CD4-positive, alpha-beta memory T cell (primary cell): ENCODE results near the gene LSM10. TPM values are rescaled to one million over a fixed set of nuclear protein-coding genes. Genes with fewer than 3 reads are reported as not detected.

Experiments used
- CTCF ChIA-PET: fragments of 350-600 bp; sonication (Branson Sonifier 250); formaldehyde crosslinking; loops from one replicate; lab custom pipeline; 2021; ENCODE audit warnings: inconsistent platforms; ENCODE audit not compliant: partially characterized antibody; lab: Charles Lee
- POLR2A ChIA-PET: fragments of 350-600 bp; sonication (Branson Sonifier 250); formaldehyde crosslinking; loops from one replicate; lab custom pipeline; 2021; ENCODE audit not compliant: partially characterized antibody; lab: Charles Lee
- DNase-seq, 5 donors: peaks; one replicate each; pipeline versions ENCODE4 v3.0.0 to v3.0.0-alpha.2; 2020 to 2022; ENCODE audit warnings: mixed read lengths in 1 of 5
- H3K27ac ChIP-seq: one replicate; pipeline ENCODE4 v1.7.0; 2013; ENCODE audit warnings: low read depth, low read length
- H3K27me3 ChIP-seq: 2 replicates; pipeline ENCODE4 v1.7.0; 2013; ENCODE audit warnings: mild to moderate bottlenecking, low read length, moderate library complexity; ENCODE audit not compliant: insufficient read depth
- H3K36me3 ChIP-seq: 2 replicates; pipeline ENCODE4 v1.7.0; 2013; ENCODE audit warnings: mild to moderate bottlenecking, low read length, moderate library complexity; ENCODE audit not compliant: insufficient read depth
- H3K4me1 ChIP-seq: 2 replicates; pipeline ENCODE4 v1.7.0; 2013; ENCODE audit warnings: mild to moderate bottlenecking, low read length, moderate library complexity; ENCODE audit not compliant: insufficient read depth
- H3K4me3 ChIP-seq, 2 donors: one replicate each; pipeline ENCODE4 v1.7.0; 2013; ENCODE audit warnings: low read length in 2 of 2, mild to moderate bottlenecking in 1 of 2
- H3K9me3 ChIP-seq, 2 donors: one replicate each; pipeline ENCODE4 v1.7.0; 2013; ENCODE audit warnings: low read length in 2 of 2, control low read depth in 1 of 2; ENCODE audit not compliant: control insufficient read depth in 1 of 2
- H3K27ac Mint-ChIP-seq, 7 donors: one replicate each; pipeline ENCODE4 v1.8.0; 2020 to 2021; ENCODE audit warnings: mixed read lengths in 7 of 7, mild to moderate bottlenecking in 6 of 7, inconsistent platforms in 3 of 7, moderate library complexity in 3 of 7
- H3K27me3 Mint-ChIP-seq, 2 donors: one replicate each; pipeline ENCODE4 v1.8.0; 2020 to 2021; ENCODE audit warnings: mixed read lengths in 2 of 2
- H3K36me3 Mint-ChIP-seq, 2 donors: one replicate each; pipeline ENCODE4 v1.8.0; 2020 to 2021; ENCODE audit warnings: mixed read lengths in 2 of 2, inconsistent platforms in 1 of 2, mild to moderate bottlenecking in 1 of 2
- H3K4me1 Mint-ChIP-seq, 4 donors: one replicate each; pipeline ENCODE4 v1.8.0; 2020 to 2021; ENCODE audit warnings: mixed read lengths in 4 of 4, mild to moderate bottlenecking in 1 of 4
- H3K4me3 Mint-ChIP-seq, 8 donors: one replicate each; pipeline ENCODE4 v1.8.0; 2020 to 2021; ENCODE audit warnings: mixed read lengths in 8 of 8, mild to moderate bottlenecking in 7 of 8, moderate library complexity in 6 of 8, inconsistent platforms in 3 of 8
- H3K9me3 Mint-ChIP-seq, 8 donors: one replicate each; pipeline ENCODE4 v1.8.0; 2020 to 2021; ENCODE audit warnings: mixed read lengths in 8 of 8, mild to moderate bottlenecking in 5 of 8, inconsistent platforms in 3 of 8, moderate library complexity in 1 of 8
- intact Hi-C: fragments of 100-400 bp; cut with micrococcal nuclease; formaldehyde crosslinking; loops from one replicate; pipeline ENCODE4 v1.15.1; 2023
- polyA plus RNA-seq, 2 donors: library from polyadenylated mRNA; unstranded; fragments of 300-500 nt; fragmentation: Illumina TruSeq; gene quantifications; one replicate each; pipeline ENCODE4 v1.2.3, GENCODE V29; 2021
- total RNA-seq, 2 experiments: library from RNA; stranded (reverse); gene quantifications; one replicate each; pipeline ENCODE4 v1.2.3, GENCODE V29; 2021

Gene LSM10
- total and polyA plus RNA-seq, 4 experiments from 2014 or later = 51.0 to 187 (median 82.4) TPM

DNA sequence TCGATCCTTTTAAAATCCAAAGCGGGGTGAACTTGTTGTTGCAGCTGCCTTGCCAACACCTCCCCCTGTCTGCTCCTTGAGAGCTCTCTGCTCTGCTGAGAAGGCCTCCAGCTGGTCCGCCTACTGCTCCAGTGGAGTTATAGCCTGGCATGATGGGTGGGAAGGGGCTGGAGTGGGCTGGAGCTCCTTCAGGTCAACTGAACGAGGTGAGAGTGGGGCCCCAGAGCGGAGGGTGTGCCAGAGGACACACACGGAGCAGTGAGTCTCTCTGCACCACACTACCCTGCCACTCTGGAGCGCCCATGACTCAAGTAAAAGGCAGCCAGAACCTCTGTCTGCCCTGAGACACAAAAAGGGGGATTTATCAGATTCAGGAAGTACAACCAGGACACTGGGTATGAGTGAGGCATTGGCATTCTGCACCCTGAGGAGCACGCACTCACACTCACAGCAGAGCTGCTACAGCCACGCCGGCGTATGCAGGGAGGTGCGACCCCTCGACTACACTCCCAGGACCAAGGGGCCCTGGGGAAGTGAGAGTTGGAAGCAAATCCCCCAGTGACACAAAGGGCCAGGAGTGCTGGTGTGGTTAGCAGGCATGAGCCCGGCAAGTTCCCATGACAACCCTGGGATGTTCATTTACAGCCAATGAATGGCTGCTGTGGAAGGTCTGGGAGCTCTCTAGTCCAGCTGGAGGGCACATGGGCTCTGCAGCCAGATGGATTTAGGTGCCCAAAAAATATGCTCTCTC lies 46.3 kb downstream of the LSM10 start:
- peaks cover 50% of the 10 kb centered on the region for H3K36me3 ChIP-seq
- intact Hi-C loops = loop anchor here (1.0 to 2.0 kb wide), 2 partner anchors 17 to 35 kb away; no protein-coding TSS in a partner anchor
- H3K4me3 Mint-ChIP-seq = no peak overlapping the region
- no peak overlapping the region for H3K4me3 ChIP-seq
- H3K27ac Mint-ChIP-seq = peak overlapping the region; percentile 39 to 83 (median 73)
- H3K27me3 Mint-ChIP-seq = no peaks in the 10 kb centered on the region
- ChIA-PET CTCF (interaction anchor here (0.9 to 15.0 kb wide), 6 partner anchors 9 to 68 kb away, joined by 3 to 107 read pairs (median 6); partner anchors contain the start of gene LSM10), POLR2A (interaction anchor here (0.9 to 8.7 kb wide), 6 partner anchors 8 to 67 kb away, joined by 3 to 73 read pairs (median 6); partner anchors contain the start of genes LSM10 and STK40)
- no peak for DNase-seq
- H3K36me3 Mint-ChIP-seq = peaks cover 29 to 64% of the 10 kb centered on the region in 2 donors
- peak overlapping the region; percentile 19 for H3K27ac ChIP-seq
- H3K27me3 ChIP-seq = no peaks in the 10 kb centered on the region
- H3K9me3 Mint-ChIP-seq = no peaks in the 10 kb centered on the region
- no peaks in the 10 kb centered on the region for H3K9me3 ChIP-seq
- peaks cover 10 to 40% (median 22%) of the 10 kb centered on the region in 4 donors for H3K4me1 Mint-ChIP-seq
- H3K4me1 ChIP-seq = peaks cover 24% of the 10 kb centered on the region

DNA sequence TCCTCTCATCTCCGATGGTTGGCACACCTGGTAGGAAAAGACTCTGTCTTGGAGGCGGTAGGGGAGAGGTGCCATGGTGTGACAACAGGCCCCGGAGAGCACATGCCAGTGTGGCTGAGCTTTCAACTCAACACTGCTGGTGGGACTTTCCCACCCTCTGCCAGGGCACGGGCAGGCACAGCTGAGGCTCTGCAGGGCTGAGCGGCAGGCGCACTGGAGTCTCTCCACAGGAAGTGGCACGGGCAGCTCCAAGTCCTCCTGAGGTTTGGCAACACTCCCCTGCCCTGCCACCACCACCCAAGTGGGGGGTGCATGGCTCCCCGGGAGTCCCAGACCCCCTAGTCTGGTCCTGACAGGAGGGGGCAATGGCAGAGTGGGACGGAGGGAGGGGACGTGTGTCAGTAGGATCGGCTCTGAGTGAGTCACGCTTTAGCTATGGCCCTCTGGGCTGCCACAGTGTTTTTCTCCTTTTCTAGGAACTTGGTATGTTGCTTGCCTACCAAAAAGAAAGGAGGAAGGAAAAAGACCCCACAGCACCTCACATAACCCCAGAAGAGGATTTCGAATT lies 47.0 kb downstream of the LSM10 start:
- POLR2A ChIA-PET = interaction anchor here (0.7 to 8.7 kb wide), 7 partner anchors 8 to 1509 kb away, joined by 3 to 73 read pairs (median 5); partner anchors contain the start of genes LSM10 and STK40
- peaks cover 10 to 37% (median 22%) of the 10 kb centered on the region in 4 donors for H3K4me1 Mint-ChIP-seq
- peaks cover 26 to 65% of the 10 kb centered on the region in 2 donors for H3K36me3 Mint-ChIP-seq
- DNase-seq = peak; percentile 42 to 82 (median 53)
- H3K27me3 Mint-ChIP-seq = no peaks in the 10 kb centered on the region
- intact Hi-C loops = loop anchor here (1.0 to 2.0 kb wide), 2 partner anchors 18 to 36 kb away; no protein-coding TSS in a partner anchor
- Histone ChIP-seq H3K27me3 (no peaks in the 10 kb centered on the region), H3K27ac (peak overlapping the region; percentile 19), H3K4me1 (peaks cover 24% of the 10 kb centered on the region), H3K4me3 (no peak overlapping the region), H3K36me3 (peaks cover 53% of the 10 kb centered on the region), H3K9me3 (no peaks in the 10 kb centered on the region)
- H3K9me3 Mint-ChIP-seq = no peaks in the 10 kb centered on the region
- CTCF ChIA-PET = interaction anchor here (0.6 to 15.0 kb wide), 8 partner anchors 8 to 109 kb away, joined by 3 to 107 read pairs (median 5); partner anchors contain the start of gene LSM10
- peak overlapping the region; percentile 66 to 91 (median 83) for H3K27ac Mint-ChIP-seq
- H3K4me3 Mint-ChIP-seq = peak overlapping the region in 7 of 8 donors; percentile 10 to 66 (median 58)

DNA sequence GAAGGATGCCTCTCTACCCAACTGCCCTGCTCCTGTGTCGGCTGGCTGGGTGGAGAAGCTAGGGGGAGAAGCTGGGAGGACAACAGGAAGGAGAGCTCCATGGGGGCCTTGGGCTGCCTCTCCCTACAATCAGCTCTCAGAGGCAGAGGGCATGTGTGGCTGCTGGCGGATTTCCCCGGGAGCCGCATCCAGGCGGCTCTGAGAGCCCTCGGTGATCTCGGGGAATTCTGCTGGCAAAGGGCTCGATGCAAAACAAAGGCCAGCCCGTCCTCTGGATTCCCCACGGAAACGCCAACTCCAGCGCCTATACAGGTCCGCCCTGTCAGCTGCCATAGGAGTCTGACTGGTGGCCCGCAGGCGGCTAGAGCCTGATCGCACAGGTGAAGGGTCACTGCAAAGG lies 47.9 kb downstream of the LSM10 start:
- Mint-ChIP-seq H3K4me1 (peaks cover 10 to 40% (median 23%) of the 10 kb centered on the region in 4 donors), H3K27me3 (no peaks in the 10 kb centered on the region), H3K4me3 (no peak overlapping the region), H3K9me3 (no peaks in the 10 kb centered on the region), H3K27ac (peak overlapping the region in 2 of 7 donors; percentile 64 to 85), H3K36me3 (peaks cover 26 to 65% of the 10 kb centered on the region in 2 donors)
- ChIA-PET CTCF (interaction anchor here (0.6 to 15.0 kb wide), 7 partner anchors 7 to 110 kb away, joined by 3 to 107 read pairs (median 6); partner anchors contain the start of gene LSM10), POLR2A (interaction anchor here (0.7 to 8.7 kb wide), 4 partner anchors 17 to 70 kb away, joined by 3 to 73 read pairs (median 6); partner anchors contain the start of gene LSM10)
- intact Hi-C loops = loop anchor here (2.0 kb wide), 1 partner anchor 19 kb away; no protein-coding TSS in a partner anchor
- H3K27me3 ChIP-seq = no peaks in the 10 kb centered on the region
- peaks cover 53% of the 10 kb centered on the region for H3K36me3 ChIP-seq
- H3K9me3 ChIP-seq = no peaks in the 10 kb centered on the region
- no peak for DNase-seq
- no peak overlapping the region for H3K4me3 ChIP-seq
- no peak overlapping the region for H3K27ac ChIP-seq
- H3K4me1 ChIP-seq = peaks cover 24% of the 10 kb centered on the region

DNA sequence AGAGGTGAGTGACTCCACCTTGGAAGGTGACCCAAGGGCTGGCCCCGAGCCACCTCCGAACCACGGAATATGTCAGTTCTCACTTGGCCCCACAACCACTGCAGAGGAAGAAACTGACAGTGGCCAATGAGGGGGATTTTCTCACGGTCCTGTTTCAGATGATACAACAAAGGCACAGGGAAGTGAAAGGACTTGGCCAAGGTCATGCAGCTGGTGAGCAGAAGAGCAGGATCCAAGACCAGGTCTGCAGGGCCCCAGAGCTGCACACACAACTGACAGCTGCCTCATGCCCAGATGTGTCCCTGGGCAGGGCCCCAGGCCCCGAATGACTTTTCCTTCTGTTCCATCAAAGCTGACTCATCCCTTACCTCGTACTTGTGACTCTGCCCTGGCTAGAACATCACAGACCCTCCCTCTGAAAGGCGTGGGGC lies 48.5 kb downstream of the LSM10 start:
- peaks cover 24% of the 10 kb centered on the region for H3K4me1 ChIP-seq
- peak overlapping the region in 3 of 7 donors; percentile 12 to 85 (median 75) for H3K27ac Mint-ChIP-seq
- H3K9me3 Mint-ChIP-seq = no peaks in the 10 kb centered on the region
- H3K27me3 Mint-ChIP-seq = no peaks in the 10 kb centered on the region
- H3K36me3 ChIP-seq = peaks cover 52% of the 10 kb centered on the region
- H3K27ac ChIP-seq = no peak overlapping the region
- no peaks in the 10 kb centered on the region for H3K27me3 ChIP-seq
- H3K4me1 Mint-ChIP-seq = peaks cover 10 to 42% (median 25%) of the 10 kb centered on the region in 4 donors
- ChIA-PET POLR2A (interaction anchor here (0.7 to 8.7 kb wide), 2 partner anchors 18 to 71 kb away, joined by 3 to 73 read pairs; no protein-coding TSS in a partner anchor), CTCF (interaction anchor here (1.7 to 15.0 kb wide), 2 partner anchors 11 to 19 kb away, joined by 6 to 107 read pairs; no protein-coding TSS in a partner anchor)
- no peaks in the 10 kb centered on the region for H3K9me3 ChIP-seq
- H3K36me3 Mint-ChIP-seq = peaks cover 22 to 66% of the 10 kb centered on the region in 2 donors
- no peak for DNase-seq
- H3K4me3 Mint-ChIP-seq = no peak overlapping the region
- intact Hi-C loops = no loop called here
- H3K4me3 ChIP-seq = no peak overlapping the region

DNA sequence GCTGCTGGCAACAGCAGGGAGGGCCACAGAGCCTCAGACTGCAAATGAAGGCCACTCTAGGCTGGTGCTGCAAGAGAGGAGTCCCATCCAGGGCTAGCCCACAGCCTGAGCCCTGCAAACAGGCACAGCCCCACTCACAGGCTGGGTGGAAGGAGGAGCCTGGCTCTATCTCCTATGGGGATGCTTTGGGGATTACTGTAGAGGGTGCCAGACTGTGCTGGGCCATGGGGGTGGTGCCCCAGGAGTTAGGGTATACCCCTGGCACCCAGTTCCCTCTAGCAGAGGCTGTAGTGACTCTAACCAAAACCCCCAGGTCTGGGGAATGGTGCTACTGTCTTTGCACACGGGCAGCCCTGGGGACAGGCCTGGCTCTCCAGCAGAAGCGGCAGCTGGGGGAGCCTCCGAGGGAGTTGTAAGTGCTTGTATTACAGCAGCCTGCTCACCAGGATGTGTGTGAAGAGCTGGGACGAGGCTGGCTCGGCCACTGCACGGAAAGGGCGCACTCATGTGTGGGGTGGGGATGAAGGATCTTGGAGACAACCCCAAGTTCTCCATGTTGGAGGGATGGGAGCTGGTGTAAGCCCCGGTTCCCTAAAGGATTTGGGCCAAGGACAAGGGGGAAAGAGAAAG lies 50.9 kb downstream of the LSM10 start:
- Mint-ChIP-seq H3K36me3 (peaks cover 24 to 53% of the 10 kb centered on the region in 2 donors), H3K4me1 (peaks cover 10 to 39% (median 21%) of the 10 kb centered on the region in 4 donors), H3K4me3 (no peak overlapping the region), H3K27ac (peak overlapping the region in 1 of 7 donors; percentile 10), H3K27me3 (no peaks in the 10 kb centered on the region), H3K9me3 (no peaks in the 10 kb centered on the region)
- Histone ChIP-seq H3K27ac (no peak overlapping the region), H3K9me3 (no peaks in the 10 kb centered on the region), H3K4me1 (peaks cover 28% of the 10 kb centered on the region), H3K4me3 (no peak overlapping the region), H3K27me3 (no peaks in the 10 kb centered on the region), H3K36me3 (peaks cover 49% of the 10 kb centered on the region)
- CTCF ChIA-PET = interaction anchor here (1.2 to 15.0 kb wide), 2 partner anchors 22 to 39 kb away, joined by 3 to 107 read pairs; no protein-coding TSS in a partner anchor
- POLR2A ChIA-PET = interaction anchor here (0.7 to 0.8 kb wide), 2 partner anchors 10 to 20 kb away, joined by 3 to 4 read pairs; no protein-coding TSS in a partner anchor
- intact Hi-C loops = no loop called here
- DNase-seq = no peak

DNA sequence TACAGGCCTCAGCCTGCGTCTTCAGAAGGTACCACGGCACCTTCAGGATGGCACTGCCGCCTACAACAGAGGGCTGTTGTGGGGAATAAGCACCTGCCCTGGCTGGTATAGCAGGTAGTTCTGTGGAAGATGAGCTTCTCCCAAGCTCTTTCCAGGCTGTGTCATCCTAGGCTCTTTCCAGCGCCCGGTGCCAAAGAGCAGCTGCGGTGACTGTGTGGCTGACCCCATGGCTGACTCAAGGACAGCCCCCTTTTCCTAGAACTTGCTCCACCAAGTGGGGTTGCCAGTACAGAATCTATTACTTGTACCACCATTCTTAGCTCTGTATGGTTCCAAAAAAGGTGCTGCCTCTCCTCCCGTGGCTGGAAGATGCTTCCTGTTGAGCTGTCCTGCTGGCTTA lies 52.4 kb downstream of the LSM10 start:
- POLR2A ChIA-PET = interaction anchor here (0.7 to 2.1 kb wide), 5 partner anchors 11 to 74 kb away, joined by 3 to 6 read pairs (median 4); partner anchors contain the start of gene STK40
- no peak overlapping the region for H3K4me3 Mint-ChIP-seq
- peak overlapping the region in 1 of 7 donors; percentile 37 for H3K27ac Mint-ChIP-seq

More for the DNA sequence above, 52.4 kb downstream of the LSM10 start:
- peaks cover 2 to 32% (median 9%) of the 10 kb centered on the region in 4 donors for H3K4me1 Mint-ChIP-seq
- Histone ChIP-seq H3K4me1 (peaks cover 13% of the 10 kb centered on the region), H3K27ac (no peak overlapping the region), H3K36me3 (peaks cover 54% of the 10 kb centered on the region), H3K9me3 (no peaks in the 10 kb centered on the region), H3K27me3 (no peaks in the 10 kb centered on the region), H3K4me3 (no peak overlapping the region)
- DNase-seq = no peak
- no peaks in the 10 kb centered on the region for H3K27me3 Mint-ChIP-seq
- intact Hi-C loops = no loop called here
- peaks cover 0 to 2% (median 0%) of the 10 kb centered on the region in 8 donors for H3K9me3 Mint-ChIP-seq
- CTCF ChIA-PET = interaction anchor here (0.8 to 6.7 kb wide), 5 partner anchors 14 to 78 kb away, joined by 3 to 122 read pairs (median 10); no protein-coding TSS in a partner anchor
- H3K36me3 Mint-ChIP-seq = peaks cover 33 to 54% of the 10 kb centered on the region in 2 donors
